GM06990 (cell line): ENCODE measurements around the gene SPOCK3.

Source experiments
- DNase-seq: peaks from one replicate; pipeline ENCODE4 v3.0.0-alpha.2; 2011; ENCODE audit not compliant: insufficient read length; ENCODE audit errors: extremely low read depth
- H3K27me3 ChIP-seq: replicated peaks from 2 replicates; pipeline ENCODE4 v1.6.0; 2011; ENCODE audit warnings: low read length; ENCODE audit not compliant: control insufficient read depth, insufficient read depth
- H3K36me3 ChIP-seq: 2 replicates; pipeline ENCODE4 v1.5.1; 2011; ENCODE audit warnings: low read length; ENCODE audit not compliant: control insufficient read depth, insufficient read depth
- H3K4me3 ChIP-seq: replicated peaks from 2 replicates; pipeline ENCODE4 v1.5.1; 2011; ENCODE audit warnings: low read depth, mild to moderate bottlenecking, control low read depth, low read length
- TF ChIP-seq, protein P1 (sequence below): IDR thresholded peaks from 2 replicates; pipeline ENCODE4 v1.5.1; 2011; ENCODE audit warnings: low read length, control low read depth, mild to moderate bottlenecking, inconsistent platforms; ENCODE audit not compliant: insufficient read depth, poor library complexity, severe bottlenecking

SPOCK3 gene

GRCh38 chr4:167176723-167177367 lies 57.4 kb downstream of the SPOCK3 start:
- TF ChIP-seq, protein P1, sequence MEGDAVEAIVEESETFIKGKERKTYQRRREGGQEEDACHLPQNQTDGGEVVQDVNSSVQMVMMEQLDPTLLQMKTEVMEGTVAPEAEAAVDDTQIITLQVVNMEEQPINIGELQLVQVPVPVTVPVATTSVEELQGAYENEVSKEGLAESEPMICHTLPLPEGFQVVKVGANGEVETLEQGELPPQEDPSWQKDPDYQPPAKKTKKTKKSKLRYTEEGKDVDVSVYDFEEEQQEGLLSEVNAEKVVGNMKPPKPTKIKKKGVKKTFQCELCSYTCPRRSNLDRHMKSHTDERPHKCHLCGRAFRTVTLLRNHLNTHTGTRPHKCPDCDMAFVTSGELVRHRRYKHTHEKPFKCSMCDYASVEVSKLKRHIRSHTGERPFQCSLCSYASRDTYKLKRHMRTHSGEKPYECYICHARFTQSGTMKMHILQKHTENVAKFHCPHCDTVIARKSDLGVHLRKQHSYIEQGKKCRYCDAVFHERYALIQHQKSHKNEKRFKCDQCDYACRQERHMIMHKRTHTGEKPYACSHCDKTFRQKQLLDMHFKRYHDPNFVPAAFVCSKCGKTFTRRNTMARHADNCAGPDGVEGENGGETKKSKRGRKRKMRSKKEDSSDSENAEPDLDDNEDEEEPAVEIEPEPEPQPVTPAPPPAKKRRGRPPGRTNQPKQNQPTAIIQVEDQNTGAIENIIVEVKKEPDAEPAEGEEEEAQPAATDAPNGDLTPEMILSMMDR = no peak
- DNase-seq = no peak

GRCh38 chr4:167171928-167172327 lies 62.4 kb downstream of the SPOCK3 start:
- no peaks in the 10 kb centered on the region for H3K36me3 ChIP-seq
- no peak for DNase-seq
- H3K27me3 ChIP-seq = no peaks in the 10 kb centered on the region
- TF ChIP-seq, protein P1 = no peak
- no peak overlapping the region for H3K4me3 ChIP-seq

More at GRCh38 chr4:167176723-167177367, 57.4 kb downstream of the SPOCK3 start:
- no peak overlapping the region for H3K4me3 ChIP-seq
- H3K36me3 ChIP-seq = no peaks in the 10 kb centered on the region
- no peaks in the 10 kb centered on the region for H3K27me3 ChIP-seq

DNA sequence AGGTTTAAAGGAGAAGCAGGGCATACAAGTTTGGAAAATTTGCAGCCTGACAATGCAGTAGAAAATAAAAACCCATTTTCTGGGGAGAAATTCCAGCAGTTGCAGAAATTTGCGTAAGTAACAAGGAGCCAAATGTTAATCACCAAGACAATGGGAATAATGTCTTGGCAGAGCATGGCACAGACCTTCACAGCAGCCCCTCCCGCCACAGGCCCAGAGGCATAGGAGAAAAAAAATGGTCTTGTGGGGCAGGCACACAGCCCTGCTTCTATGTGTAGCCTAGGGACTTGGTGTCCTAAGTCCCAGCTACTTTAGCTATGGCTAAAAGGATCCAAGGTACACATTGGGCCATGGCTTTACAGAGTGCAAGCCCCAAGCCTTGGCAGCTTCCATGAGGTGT lies 65.7 kb downstream of the SPOCK3 start:
- Histone ChIP-seq H3K27me3 (no peaks in the 10 kb centered on the region), H3K36me3 (no peaks in the 10 kb centered on the region), H3K4me3 (no peak overlapping the region)
- no peak for DNase-seq
- TF ChIP-seq, protein P1 = no peak

GRCh38 chr4:167150587-167150986 lies 83.7 kb downstream of the SPOCK3 start:
- no peaks in the 10 kb centered on the region for H3K27me3 ChIP-seq
- H3K4me3 ChIP-seq = no peak overlapping the region
- TF ChIP-seq, protein P1 = no peak
- no peaks in the 10 kb centered on the region for H3K36me3 ChIP-seq
- no peak for DNase-seq

DNA sequence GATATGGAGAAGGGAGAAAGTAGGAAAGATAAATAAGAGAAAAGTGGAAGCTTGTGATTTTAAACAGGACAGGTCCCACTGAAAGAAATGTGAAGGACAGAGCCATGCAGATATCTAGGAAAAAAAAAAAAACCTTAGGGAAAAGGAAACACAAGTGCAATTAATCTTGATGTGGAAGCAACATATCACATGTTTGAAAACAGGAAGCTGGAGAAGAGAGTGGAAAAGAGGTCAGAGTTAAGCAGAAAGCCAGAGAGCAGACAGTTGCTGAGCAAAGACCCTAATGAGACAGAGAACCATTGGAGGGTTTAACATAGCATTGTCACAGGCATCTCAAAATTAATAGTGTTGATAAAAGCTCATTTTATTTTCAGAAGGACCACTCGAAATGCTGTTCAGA lies 89.7 kb downstream of the SPOCK3 start:
- TF ChIP-seq, protein P1 = no peak
- H3K27me3 ChIP-seq = no peaks in the 10 kb centered on the region
- no peak overlapping the region for H3K4me3 ChIP-seq
- H3K36me3 ChIP-seq = no peaks in the 10 kb centered on the region
- no peak for DNase-seq

DNA sequence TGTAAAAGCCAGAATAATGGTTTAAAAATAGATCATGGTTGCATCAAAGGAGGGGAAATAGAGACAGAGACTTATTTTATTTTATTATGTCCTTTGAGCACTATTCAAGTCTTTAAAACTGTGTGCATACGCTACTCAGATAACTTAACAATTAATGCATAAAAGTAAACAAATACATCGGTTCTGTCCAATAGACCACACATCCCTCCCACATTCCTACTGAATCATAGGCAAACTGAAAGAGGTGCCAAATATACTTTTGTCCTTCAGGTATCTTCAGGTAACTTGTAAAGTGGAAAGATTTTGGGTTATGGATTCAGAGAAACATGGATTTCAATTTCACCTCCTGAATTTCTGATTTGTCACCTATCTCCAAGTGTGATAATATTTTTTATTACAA lies 91.3 kb downstream of the SPOCK3 start:
- no peak for DNase-seq
- TF ChIP-seq, protein P1 = no peak
- no peaks in the 10 kb centered on the region for H3K27me3 ChIP-seq
- H3K4me3 ChIP-seq = no peak overlapping the region
- H3K36me3 ChIP-seq = no peaks in the 10 kb centered on the region
